Cardiac muscle cell (in vitro differentiated cells and primary cell): ENCODE data around the gene PCGF5. TPM values are rescaled to one million over a fixed set of nuclear protein-coding genes. Genes with fewer than 3 reads are reported as not detected.

Experiments used
- DNase-seq, 2 donors: peaks; one replicate each; pipeline versions ENCODE4 v3.0.0 to v3.0.0-alpha.2; 2010 to 2017; ENCODE audit warnings: low read depth in 1 of 2, low spot score in 1 of 2
- H3K27ac ChIP-seq: fragments of 200-600 bp; sonication (generic); 2 replicates; pipeline ENCODE4 v1.5.1; 2016
- H3K27me3 ChIP-seq: fragments of 200-600 bp; sonication (generic); 2 replicates; pipeline ENCODE4 v1.6.0; 2016; ENCODE audit warnings: control low read depth
- H3K36me3 ChIP-seq: fragments of 200-600 bp; sonication (generic); 2 replicates; pipeline ENCODE4 v1.5.1; 2016; ENCODE audit warnings: control low read depth
- H3K4me1 ChIP-seq: fragments of 200-600 bp; sonication (generic); 2 replicates; pipeline ENCODE4 v1.8.1; 2017; ENCODE audit warnings: low read depth, mild to moderate bottlenecking, mixed run types
- H3K4me3 ChIP-seq: fragments of 200-600 bp; sonication (generic); 2 replicates; pipeline ENCODE4 v1.5.1; 2016; ENCODE audit warnings: mild to moderate bottlenecking
- H3K9me3 ChIP-seq: fragments of 200-600 bp; sonication (generic); 2 replicates; pipeline ENCODE4 v1.5.1; 2017; ENCODE audit warnings: low read depth, mild to moderate bottlenecking, control low read depth
- CTCF ChIP-seq: IDR thresholded peaks from 2 replicates; pipeline ENCODE4 v1.5.1; 2012; ENCODE audit warnings: low read depth, mild to moderate bottlenecking, low read length
- polyA plus RNA-seq: library from polyadenylated mRNA; unstranded; fragments of >200 nt; fragmentation: Nextera tagmentation; extraction: Ambion mirVana; gene quantifications from 2 replicates; pipeline ENCODE4 v1.2.1, GENCODE V29; 2016
- total RNA-seq: library from RNA; depleted of rRNA; stranded (reverse); fragments of >200 nt; gene quantifications from 2 replicates; pipeline ENCODE4 v1.2.3, GENCODE V29; 2016

PCGF5 gene
- total and polyA plus RNA-seq, 2 experiments from 2014 or later = 13.8 to 39.3 TPM

DNA sequence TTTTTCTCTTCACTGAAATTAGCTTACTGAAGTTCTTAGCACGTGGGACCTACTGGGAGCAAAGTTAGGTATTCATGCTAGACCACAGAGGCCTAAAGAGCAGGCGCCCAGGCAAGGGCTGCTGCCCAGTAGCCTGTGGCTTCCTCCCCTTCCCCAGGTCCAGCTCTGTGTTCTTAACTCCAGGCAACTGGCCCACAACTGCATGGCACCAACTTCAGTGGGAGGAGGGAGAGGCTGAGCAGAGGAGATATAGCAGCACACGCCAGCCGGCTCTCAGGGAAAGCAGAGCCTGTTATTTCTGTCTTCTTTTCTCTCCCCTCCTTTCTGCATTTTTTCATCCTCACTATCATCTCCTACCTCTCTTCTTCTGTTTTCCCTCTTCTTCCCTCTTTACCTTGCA, 67.4 kb downstream of the PCGF5 start:
- H3K4me3 ChIP-seq = no peak overlapping the region
- no peaks in the 10 kb centered on the region for H3K9me3 ChIP-seq
- no peak for DNase-seq
- no peak overlapping the region for H3K27ac ChIP-seq
- H3K36me3 ChIP-seq = no peaks in the 10 kb centered on the region
- TF ChIP-seq CTCF = no peak
- H3K27me3 ChIP-seq = peaks cover 9% of the 10 kb centered on the region
- no peaks in the 10 kb centered on the region for H3K4me1 ChIP-seq

GRCh38 chr10:91289305-91289704, 68.8 kb downstream of the PCGF5 start:
- H3K4me3 ChIP-seq = no peak overlapping the region
- no peak for TF ChIP-seq CTCF
- H3K27me3 ChIP-seq = peaks cover 9% of the 10 kb centered on the region
- H3K27ac ChIP-seq = no peak overlapping the region
- H3K9me3 ChIP-seq = no peaks in the 10 kb centered on the region
- H3K36me3 ChIP-seq = no peaks in the 10 kb centered on the region
- no peaks in the 10 kb centered on the region for H3K4me1 ChIP-seq
- DNase-seq = peak in 1 of 2 donors; percentile 27

DNA sequence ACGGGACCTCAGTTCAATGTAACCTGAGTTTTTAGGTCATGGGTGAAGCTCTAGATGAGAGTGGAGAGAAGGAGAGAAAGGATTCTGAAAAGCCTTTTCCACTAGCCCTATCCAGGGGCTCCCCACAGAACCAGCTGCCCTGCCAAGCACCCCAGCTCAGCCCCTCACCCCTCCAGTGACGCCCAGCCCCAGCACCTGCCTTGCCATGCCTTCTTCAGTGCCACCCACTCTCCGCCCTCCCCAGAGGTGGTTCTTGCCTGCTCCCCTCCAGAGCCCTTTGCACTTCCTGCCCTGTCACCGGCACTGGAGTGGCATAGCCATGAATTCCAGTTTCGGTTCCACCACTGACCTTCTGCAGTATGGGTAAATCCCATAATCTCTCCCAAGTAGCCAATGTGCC, 70.1 kb downstream of the PCGF5 start:
- H3K27me3 ChIP-seq = peaks cover 9% of the 10 kb centered on the region
- no peaks in the 10 kb centered on the region for H3K36me3 ChIP-seq
- no peak overlapping the region for H3K27ac ChIP-seq
- no peaks in the 10 kb centered on the region for H3K4me1 ChIP-seq
- H3K9me3 ChIP-seq = no peaks in the 10 kb centered on the region
- no peak for DNase-seq
- TF ChIP-seq CTCF = no peak
- H3K4me3 ChIP-seq = no peak overlapping the region

- Histone ChIP-seq H3K27me3 (peaks cover 11% of the 10 kb centered on the region), H3K27ac (no peak overlapping the region), H3K4me3 (no peak overlapping the region), H3K9me3 (no peaks in the 10 kb centered on the region), H3K4me1 (no peaks in the 10 kb centered on the region), H3K36me3 (no peaks in the 10 kb centered on the region)
- no peak for TF ChIP-seq CTCF
- no peak for DNase-seq
Observed at GRCh38 chr10:91294134-91294906, 73.9 kb downstream of the PCGF5 start.

DNA sequence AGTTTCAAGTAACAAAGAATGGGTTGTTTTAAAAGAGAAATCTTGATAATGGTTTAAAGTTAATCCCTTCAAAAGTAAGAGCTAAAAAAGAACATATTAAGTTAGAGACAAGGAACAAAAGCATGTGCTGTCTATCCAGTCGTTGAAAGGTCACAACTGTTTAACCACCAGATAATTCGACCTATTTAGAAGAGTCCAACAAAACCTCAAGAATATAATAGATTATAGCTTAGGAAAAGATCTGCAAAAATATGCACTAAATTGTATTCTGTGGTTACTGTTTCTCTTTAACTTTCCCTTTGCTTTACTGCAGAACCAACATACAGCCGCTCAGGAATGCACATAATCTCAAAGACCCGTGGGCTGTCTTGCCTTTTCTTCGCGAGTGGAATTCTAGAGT, 74.9 kb downstream of the PCGF5 start:
- no peak for DNase-seq

More for the DNA sequence above, 74.9 kb downstream of the PCGF5 start:
- H3K27ac ChIP-seq = no peak overlapping the region
- no peaks in the 10 kb centered on the region for H3K4me1 ChIP-seq
- H3K9me3 ChIP-seq = no peaks in the 10 kb centered on the region
- H3K36me3 ChIP-seq = no peaks in the 10 kb centered on the region
- peaks cover 21% of the 10 kb centered on the region for H3K27me3 ChIP-seq
- no peak overlapping the region for H3K4me3 ChIP-seq
- TF ChIP-seq CTCF = no peak
